Left kidney (tissue), 2 donors: ENCODE measurements around the gene HSPE1. TPM values are rescaled to one million over a fixed set of nuclear protein-coding genes. Genes with fewer than 3 reads are reported as not detected.
A peak's percentile ranks its signal among the peaks of the same experiment; 100 is the strongest.

Experiments used
- DNase-seq: peaks from one replicate; pipeline ENCODE4 v3.0.0-alpha.2; 2013
- polyA plus RNA-seq: library from polyadenylated mRNA; unstranded; fragments of 120-200 nt; gene quantifications from one replicate; pipeline ENCODE4 v1.2.1, GENCODE V29; 2013; ENCODE audit not compliant: insufficient read length

Gene HSPE1
- polyA plus RNA-seq, 1 donor = 252 TPM

DNA sequence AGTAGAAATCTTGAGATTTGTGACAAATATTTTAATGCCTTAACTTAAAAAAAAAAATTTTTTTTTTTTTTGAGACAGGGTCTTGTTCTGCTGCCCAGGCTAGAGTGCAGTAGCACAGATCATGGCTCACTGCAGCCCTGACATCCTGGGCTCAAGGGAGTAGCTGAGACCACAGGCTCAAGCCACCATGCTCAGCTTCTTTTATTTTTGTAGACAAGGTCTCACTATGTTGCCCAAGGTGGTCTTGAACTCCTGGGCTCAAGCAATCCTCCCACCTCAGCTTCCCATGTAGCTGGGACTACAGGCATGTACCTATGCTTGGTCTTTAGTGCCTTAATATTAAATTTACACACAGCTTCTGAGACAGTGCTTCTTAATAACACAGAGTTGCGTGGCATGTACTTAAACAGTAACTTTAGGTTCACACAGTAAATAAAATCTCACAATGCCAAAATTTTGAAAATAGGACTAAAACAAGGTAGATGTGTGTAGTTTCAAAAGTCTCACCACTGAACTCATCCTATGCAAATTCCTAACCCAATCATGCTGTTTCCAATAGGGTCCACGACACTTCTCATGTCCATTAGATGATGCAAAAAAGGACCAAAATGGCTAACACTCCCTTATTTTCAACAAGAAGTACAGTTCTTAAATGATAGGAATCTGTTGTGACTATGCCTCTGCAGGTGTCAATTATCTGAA, 4.6 kb upstream of the HSPE1 start:
- DNase-seq = no peak

DNA sequence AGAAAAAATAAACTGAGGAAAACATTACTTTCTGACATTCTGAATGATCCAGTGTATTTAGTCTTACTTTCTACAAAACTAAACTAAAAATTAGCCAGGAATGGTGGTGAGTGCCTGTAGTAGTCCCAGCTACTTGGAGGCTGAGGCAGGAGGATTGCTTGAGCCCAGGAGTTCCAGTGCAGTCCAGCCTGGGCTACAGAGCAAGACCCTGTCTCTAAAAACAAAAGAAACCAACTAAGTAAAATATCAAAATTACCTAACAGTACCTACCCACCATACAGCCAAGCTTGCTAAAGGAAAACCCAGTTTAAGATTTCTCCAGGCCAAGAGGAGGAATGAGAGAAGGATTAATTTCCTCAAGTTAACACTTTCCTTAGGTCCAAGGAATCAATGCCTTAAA, 3.5 kb upstream of the HSPE1 start:
- DNase-seq = no peak

DNA sequence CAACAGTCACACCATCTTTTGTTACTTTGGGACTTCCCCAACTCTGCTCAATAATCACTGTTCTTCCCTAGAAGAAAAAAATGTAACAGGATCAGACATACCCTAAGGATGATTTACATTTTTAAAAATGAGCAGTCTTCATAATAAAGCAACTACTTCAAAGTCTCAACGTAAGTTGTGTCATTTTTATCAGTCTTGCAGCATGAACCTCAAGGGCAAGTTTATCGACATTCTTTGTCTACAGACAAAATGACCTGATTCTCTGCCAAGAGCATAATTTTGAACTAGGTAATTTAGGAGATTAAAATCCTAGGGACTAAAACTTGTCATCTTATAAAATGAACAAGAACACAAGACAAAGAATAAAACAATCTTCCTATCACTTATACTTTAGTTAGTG, 2.9 kb upstream of the HSPE1 start:
- no peak for DNase-seq

DNA sequence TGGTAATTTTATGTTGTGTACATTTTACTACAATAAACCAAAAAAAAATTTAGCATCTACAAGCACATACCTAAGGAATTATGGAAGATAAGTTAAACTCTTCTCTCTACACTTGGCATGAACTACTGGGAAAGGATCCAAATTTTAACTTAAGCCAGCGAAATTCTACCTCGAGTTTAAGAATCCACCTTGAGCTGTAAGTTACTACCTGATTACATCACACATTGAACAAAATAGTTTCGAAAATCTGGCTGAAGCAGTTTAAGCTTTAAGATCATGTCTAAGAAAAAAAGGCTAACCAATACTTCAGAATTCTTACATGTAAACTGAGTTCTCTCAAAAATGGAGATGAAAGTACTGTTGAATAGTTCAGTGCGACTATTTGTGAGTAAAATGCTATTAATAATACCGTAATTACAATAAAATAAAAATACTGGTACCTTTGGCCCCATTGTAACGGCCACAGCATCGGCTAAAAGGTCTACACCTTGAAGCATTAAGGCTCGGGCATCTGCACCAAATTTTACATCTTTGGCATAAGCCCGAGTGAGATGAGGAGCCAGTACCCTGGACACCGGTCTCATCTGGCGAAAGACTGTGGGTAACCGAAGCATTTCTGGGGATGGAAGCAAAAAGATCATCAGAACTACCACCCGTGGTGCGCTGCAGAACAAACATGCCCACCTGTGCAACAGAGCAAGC, 1.8 kb upstream of the HSPE1 start:
- DNase-seq = no peak

DNA sequence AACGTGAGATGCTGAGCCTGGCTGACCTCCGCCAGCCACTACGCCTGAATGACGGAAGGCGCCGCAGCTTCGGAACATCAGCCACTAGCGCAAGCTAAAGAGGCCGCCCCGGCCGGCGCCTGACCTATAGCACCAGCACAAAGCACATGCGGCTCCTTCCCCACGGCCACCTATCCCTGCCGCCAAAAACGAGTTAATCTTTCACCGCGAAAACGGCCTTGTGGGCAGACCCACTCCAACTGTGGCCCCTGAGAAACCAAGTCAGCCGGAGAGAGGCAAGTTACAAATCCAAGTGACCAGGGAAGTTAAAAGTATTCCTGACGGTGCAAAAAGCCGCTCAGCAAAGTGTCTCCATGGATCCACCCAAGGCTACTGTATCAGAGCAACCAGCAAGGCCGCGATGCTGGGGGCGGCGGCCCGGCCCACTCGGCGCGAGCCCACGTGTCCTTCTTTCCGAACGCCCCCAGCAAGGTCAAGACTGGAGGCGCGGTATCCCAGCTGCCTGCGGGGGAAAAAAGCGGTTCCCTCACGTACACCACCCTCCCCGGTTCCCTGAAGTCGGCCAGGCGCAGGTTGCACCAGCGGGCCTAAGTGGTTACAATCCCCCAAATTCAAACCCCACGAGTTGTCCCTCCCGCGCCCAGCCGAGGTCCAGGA, 1.1 kb upstream of the HSPE1 start:
- peak; percentile 68 for DNase-seq

DNA sequence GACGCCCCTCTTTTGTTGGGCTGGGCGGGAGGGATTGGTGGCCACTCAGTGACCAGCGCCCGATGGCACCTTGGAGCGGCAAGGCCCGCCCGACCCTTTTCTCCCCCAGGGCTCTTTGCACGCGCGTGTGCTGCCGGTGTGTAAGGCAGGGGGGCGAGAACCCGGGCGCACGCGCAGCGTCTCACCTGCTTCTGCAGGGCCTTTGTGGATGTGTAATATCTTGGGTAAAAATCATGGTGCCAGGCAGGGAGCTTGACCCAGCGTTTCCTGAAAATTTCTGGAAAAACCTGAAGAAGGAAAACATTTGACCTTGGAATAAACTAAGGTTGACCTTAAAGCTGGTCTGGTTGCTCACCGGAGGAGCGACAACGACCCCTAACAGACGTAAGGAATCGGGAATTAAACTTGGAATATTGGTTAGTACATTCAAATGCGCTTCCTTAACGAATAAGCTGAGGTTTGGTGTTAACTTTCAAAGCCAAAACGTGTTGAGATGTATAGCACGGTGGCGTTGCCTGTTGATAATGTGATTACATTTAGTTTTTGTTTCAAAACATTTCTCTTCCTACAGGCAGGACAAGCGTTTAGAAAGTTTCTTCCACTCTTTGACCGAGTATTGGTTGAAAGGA, 438 bp downstream of the HSPE1 start:
- DNase-seq = peak; percentile 39

DNA sequence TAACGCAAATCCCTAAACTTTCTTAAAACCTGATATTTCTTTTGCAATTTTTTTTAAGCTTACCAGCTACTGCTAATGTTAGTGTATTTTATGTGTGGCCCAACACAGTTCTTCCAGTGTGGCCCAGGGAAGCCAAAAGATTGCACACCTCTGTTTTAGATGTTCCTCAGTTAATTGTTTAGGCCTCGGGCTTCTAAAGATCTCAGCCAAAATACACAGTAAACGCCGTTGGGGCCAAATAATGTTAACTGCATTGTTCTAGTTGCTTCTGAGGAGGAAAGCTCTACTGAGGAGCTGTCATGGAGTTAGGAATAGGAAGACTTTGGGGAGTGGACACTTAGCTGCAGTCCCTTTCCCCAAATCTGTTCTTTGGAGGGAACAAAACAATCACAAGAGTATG, 2.0 kb downstream of the HSPE1 start:
- DNase-seq = no peak

DNA sequence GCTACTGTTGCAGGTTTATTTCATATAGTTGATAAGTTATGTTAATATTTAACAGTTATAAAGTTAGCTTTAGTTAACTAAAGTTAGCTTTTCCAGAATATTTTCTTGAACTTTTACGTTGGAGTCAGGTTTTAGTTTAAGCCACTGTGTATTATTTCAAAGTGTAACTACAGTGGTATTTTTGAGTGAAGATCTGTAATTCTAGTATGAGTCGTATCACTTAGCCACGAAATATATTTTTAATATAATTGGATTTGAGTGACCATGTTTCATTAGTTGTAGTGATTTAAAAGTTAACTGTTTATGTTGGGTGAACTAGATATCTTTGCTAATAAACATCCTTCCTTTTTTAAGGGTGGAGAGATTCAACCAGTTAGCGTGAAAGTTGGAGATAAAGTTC, 2.5 kb downstream of the HSPE1 start:
- DNase-seq = no peak

DNA sequence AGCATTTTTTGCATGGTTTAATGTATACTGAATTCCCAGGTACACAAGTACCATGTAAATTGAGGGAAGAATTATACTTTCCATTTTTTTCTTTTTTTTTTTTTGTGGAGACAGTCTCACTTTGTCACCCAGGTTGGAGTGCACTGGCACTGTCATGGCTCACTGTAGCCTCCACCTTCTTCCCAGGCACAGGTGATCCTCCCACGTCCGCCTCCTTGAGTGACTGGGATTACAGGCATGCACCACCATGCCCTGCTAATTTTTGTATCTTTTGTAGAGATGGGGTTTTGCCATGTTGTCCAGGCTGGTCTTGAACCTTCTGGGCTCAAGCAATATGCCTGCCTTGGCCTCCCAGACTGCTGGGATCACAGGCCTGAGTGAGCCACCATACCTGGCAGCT, 3.8 kb downstream of the HSPE1 start:
- no peak for DNase-seq

DNA sequence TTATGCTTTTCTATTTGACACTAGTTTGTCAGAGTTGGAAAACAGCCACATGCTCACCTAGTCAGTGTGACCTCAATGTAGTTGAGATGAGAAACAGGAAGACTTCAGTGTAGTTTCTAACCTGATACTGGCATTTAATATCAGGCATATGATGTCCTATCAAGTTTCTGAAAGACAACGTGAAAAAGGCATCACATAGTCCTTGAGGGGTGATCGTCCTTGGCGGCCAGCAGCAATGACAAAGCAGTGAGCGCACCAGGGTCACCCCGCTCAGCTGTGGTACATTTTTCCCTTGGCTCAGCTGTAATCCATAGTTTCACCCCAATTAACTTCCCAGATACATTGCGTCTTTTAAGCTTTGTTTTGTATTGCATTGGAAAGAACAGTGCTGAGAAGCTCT, 4.3 kb downstream of the HSPE1 start:
- DNase-seq = no peak

DNA sequence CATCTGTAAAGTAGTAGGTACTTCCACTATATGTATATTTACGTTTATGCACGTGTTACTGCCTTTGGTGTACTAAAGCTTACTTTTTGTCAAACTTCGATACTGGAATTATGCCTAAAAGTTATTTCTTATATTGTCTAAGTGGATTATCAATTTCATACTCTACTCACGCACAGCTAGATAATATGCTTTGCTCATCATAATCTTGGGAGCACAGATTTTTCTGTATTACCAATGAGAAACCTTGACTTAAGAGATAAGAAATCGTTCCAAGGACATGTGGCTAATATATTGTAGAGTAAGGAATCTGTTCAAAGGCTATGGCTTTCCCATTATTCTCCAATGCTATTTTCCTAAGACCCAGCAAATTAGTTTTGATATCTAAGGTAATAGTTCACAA, 6.5 kb downstream of the HSPE1 start:
- DNase-seq = no peak

DNA sequence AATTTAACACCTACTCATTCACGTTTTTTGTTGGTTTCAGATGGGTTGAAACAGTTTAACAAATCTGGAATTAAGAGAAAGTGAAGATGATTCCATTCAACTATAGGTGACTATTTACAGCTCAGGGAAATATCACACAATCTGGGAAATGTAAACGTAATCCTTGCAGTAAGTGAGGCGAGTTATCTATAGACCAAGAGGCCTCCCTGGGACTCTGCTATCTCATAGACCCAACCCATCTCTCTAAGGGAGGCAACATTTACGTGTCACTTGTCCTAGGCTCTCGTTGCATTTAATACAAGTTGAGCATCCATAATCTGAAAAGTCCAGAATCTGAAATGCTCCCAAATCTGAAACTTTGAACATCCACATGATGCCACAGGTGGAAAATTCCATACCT, 13.7 kb downstream of the HSPE1 start:
- DNase-seq = no peak

DNA sequence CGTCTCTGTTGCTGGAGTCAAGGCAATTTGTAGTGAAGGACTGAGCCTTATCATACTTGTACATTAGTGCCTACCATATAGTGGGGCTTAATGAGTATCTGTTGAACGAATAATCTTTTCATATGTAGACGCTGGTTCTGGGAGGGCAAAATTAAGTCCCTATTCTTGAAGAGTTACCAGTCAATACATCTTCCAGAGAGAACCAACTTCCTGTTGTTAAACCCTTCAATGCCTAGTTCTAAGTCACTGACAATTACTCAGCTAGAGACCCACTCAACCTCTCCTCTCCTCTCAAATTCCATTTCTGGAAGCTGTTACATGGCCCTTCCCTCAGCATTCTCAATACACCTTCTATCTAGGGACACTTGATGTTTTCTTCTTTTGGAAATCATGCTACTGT, 14.6 kb downstream of the HSPE1 start:
- no peak for DNase-seq

DNA sequence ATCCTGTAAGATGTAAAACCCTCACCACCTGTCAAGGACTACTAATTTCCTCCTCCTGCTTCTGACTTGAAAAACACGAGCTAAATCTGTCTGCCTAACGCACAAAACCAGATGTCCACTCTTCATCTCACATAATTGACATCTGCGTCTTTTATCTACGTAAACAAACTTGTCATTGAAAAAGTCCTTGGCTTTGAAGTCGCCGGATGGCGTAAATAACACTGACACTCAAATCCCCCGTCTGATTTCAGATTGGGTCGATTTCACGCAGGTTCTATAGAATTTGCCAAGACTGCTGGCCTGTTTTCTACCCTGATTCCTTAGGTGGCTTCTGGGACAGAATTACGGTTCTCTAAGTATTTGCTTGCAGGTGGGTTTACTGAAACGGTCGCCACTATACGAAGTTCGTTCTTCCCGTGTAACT, 15.1 kb downstream of the HSPE1 start:
- peak; percentile 34 for DNase-seq

DNA sequence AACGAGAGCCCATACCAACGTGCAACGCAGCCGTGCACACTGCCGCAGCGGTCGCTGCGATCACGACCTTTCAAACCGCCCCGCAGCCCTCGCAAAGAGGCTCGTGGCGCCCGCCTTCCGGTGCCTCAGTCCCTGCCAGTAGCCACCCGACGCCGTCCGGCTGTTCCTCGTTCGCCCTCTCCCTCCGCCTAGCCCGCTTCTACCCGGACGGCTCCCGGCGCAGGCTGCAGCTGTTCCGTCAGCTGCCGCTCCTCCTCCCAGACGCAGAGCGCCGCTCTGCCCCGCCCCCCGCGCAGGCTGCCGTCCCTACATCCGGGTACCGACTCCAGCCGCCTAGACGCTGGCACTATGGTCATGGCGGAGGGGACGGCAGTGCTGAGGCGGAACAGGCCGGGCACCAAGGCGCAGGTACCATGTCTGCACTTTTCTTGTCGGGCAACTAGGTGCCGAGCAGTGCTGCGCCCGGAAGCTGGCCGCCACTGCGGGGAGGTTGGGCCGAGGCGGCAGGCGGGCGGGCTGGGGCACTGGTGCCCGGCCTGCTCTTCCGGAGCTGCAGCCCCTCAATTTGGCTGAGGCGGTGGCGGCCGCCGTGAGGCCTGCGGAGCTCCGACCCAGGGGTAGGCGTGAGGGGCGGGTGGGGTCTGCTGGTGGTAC, 15.7 kb downstream of the HSPE1 start, which contains the start of gene MOB4:
TSS of gene MOB4 (plus strand) at position 328 of the 654 bp plus-strand sequence. CDS start at position 349, 21 bp downstream.
- DNase-seq = peak; percentile 94

DNA sequence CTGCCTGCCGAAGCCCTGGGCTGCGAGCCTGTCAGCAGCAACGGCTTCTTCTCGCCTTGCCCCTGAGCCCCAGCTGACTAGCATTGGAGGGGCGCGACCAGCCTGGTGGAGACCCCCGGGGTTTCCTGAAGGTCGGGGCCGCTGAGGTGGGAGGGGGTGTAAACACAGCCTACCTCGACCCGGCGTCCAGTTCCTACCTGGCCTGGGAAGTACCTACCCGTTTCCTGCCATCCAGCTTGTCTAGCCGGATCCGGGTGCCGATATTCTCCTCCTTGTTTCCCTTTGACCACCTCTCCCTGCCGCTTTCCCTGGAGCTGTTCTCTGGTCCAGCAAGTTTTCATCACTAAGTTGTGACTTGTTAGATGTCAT, 16.2 kb downstream of the HSPE1 start:
- DNase-seq = peak; percentile 31

DNA sequence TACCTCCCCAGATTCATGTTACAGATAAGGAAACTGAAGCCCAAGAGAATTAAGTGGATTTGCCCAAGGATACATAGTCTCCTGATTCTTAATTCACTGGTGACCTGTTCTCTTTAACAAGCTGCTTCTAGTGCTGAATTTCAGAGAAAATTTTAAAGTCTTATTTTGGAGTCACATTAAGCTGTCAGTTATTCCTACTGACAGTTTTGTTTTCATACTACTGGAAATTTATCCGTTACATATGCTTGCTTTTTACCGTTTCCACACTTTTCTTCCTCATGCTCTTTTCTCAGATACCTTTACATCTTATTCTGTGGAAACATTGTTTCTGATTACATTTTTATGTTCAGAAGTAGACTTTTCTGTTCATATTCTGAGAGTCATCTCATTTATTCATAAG, 17.0 kb downstream of the HSPE1 start:
- DNase-seq = no peak

DNA sequence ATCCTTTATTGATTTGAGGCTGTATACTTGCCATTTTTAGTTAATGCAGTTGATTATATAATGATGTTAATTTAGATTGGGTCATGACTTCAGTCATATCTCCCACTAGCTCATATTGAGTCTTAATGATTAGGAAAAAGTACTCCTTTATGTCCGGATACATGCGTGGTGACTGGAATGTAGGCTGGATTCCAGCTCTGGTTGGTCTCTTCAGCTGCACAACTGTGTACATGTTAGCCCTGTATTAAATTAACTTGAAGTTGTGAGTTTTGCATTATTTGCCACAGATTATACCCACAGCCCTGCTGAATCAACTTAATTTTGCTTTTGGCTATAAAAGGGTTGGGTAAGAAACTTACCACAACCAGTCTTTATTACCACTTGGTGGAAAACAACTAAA, 38.2 kb downstream of the HSPE1 start:
- no peak for DNase-seq

DNA sequence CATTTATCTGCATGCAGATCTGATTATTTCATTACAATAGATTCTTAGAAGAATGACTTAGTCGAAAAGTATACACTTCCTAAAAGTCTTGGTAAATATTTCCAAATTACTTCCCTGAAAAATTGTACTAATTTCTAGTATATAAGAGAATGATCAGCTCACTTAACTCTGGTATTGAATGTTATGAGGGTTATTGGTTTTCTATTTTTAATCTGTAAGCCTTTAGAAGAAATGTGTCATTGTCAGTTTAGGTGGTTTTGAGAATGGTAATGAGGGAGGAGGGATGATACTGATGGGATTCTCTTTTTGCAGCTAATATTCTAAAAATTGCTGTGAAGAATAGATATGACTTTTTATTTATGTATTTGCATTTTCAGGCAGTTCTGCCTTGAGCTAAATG, 39.6 kb downstream of the HSPE1 start:
- no peak for DNase-seq

DNA sequence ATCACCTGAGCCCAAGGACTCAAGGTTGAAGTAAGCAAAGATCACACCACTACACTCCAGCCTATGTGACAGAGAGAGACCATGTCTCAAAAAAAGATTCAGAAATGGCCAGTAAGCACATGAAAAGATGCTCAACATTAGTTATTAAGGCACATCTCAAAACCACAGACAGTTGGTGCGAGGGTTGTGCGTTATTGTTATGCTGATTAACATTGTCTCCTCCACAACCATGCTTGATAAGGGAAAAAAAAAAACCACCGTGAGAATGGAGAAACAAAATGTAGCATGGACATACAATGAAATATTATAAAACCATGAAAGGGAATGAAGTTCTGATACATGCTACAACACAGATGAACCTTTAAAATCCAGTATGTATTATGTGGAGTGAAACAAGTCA, 43.0 kb downstream of the HSPE1 start:
- DNase-seq = no peak

DNA sequence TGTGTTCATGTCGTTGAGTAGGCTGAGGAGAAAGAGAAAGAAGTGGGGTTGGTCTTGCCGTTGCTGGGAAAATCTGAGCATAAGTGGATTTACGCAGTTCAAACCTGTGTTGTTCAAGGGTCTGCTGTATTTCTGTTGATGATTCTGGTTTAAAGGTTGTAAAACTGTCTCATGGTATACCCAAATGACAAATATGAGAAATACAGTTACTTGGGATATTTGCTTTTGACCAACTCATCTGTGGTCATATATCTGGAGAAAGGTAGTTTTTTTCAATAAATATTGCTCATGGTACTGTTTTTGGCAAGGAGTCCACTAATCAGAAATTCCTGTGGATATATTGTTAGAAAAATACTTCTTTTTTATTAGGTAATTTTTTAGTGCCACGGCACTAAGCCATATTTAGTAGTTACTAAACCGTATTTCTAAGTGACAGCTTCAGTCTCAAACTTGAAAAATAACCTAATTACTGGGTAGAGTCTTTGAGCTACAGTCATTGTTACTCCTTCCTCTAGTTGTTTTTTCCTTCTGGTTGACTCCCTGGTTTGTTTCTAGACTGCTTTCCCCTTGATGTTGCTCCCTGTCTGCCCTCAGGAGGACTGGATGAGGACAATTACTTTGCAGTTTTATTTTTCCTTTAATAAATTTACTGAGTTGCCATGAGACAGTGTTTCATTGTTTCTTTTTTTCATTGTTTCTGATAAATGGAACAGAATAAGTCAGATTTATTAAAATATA, 47.2 kb downstream of the HSPE1 start:
- DNase-seq = no peak

DNA sequence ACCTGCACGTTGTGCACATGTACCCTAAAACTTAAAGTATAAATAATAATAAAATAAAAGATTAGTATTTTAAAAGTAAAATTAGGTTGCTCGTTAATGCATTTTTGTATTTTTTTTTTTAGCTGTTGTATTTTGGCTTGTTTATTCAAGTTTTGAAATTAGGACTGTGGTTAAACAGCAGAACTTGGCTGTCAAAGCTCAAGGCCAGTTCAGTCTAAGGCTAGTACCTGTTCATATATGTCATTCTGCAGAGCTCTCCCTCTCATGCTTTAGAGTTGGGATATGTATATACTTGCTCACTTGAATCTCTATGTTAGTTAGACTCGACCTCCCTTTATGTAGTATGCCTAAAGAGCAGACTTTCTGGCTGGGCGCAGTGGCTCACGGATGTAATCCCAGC, 48.4 kb downstream of the HSPE1 start:
- DNase-seq = no peak
